Upper lobe of left lung (tissue), 4 donors: Measurements from ENCODE around the gene PSMG4.

Experiments used
- EP300 ChIP-seq, 4 donors: sonication (generic); formaldehyde crosslinking; IDR thresholded peaks; one replicate each; pipeline ENCODE4 v1.5.1; 2017; ENCODE audit warnings: antibody characterized with exemption in 4 of 4, control low read depth in 2 of 4
- POLR2A ChIP-seq, 4 donors: fragments of 450-650 bp; IDR thresholded peaks; one replicate each; pipeline ENCODE4 v1.5.1; 2016 to 2017; ENCODE audit warnings: antibody characterized with exemption in 4 of 4, mild to moderate bottlenecking in 2 of 4
- POLR2AphosphoS5 ChIP-seq, 2 donors: sonication (generic); formaldehyde crosslinking; IDR thresholded peaks; one replicate each; pipeline ENCODE4 v1.5.1; 2017; ENCODE audit warnings: antibody characterized with exemption in 2 of 2
- TF ChIP-seq, protein P1 (sequence below), 6 experiments: fragments of 450-650 bp in 4 of 6; fragments of 200-600 bp in 2 of 6; sonication (generic) in 2 of 6; IDR thresholded peaks; one replicate each; pipeline ENCODE4 v1.5.1; 2016 to 2019; ENCODE audit warnings: antibody characterized with exemption in 6 of 6

DNA sequence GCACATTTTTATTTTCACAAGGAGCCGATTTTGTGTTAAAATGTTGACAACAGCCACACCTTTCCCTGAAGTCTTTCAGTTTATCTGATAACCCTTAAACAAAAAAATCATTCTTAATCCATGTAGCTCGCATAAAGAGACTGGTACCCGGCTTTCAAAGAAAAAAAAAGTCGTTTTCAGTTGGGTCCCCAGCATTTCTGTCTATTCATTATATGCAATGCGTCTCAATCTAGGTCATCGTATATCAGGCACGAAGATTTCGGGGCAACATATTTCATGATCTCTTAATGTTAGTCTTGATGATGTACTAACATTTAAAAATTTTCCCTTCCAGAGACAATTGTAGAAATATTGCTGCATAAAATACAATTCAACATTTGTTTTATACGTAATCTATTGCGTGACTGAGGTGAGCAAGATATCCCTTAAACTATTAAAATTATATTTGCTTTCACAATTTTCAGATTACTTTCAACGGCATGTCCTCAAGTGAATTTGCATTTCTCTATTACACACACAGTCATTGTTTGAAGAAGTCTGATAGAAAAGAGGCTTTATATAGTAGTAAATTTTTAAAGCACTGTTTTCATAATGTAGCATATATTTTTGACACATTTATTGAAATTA, 28.4 kb upstream of the PSMG4 start:
- TF ChIP-seq, protein P1, sequence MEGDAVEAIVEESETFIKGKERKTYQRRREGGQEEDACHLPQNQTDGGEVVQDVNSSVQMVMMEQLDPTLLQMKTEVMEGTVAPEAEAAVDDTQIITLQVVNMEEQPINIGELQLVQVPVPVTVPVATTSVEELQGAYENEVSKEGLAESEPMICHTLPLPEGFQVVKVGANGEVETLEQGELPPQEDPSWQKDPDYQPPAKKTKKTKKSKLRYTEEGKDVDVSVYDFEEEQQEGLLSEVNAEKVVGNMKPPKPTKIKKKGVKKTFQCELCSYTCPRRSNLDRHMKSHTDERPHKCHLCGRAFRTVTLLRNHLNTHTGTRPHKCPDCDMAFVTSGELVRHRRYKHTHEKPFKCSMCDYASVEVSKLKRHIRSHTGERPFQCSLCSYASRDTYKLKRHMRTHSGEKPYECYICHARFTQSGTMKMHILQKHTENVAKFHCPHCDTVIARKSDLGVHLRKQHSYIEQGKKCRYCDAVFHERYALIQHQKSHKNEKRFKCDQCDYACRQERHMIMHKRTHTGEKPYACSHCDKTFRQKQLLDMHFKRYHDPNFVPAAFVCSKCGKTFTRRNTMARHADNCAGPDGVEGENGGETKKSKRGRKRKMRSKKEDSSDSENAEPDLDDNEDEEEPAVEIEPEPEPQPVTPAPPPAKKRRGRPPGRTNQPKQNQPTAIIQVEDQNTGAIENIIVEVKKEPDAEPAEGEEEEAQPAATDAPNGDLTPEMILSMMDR (IDR thresholded peaks at IDR 0.05) = no peak
- no peak for TF ChIP-seq POLR2A (IDR thresholded peaks at IDR 0.05)
- no peak for TF ChIP-seq EP300 (IDR thresholded peaks at IDR 0.05)
- TF ChIP-seq POLR2AphosphoS5 (IDR thresholded peaks at IDR 0.05) = no peak
